HepG2 (cell line): Measurements from ENCODE around the gene TANGO6. TPM values are rescaled to one million over a fixed set of nuclear protein-coding genes. Genes with fewer than 3 reads are reported as not detected.

Experiments
- AGO2 ChIP-seq: fragments of 200-400 bp; formaldehyde crosslinking; optimal IDR thresholded peaks from 2 replicates; pipeline ENCODE3; 2017; ENCODE audit warnings: mild to moderate bottlenecking, low read depth, low read length, moderate library complexity
- BHLHE40 ChIP-seq: IDR thresholded peaks from 2 replicates; pipeline ENCODE4 v1.6.1; 2011; ENCODE audit warnings: low read length, improper control_type of control experiment
- HNF1B ChIP-seq: sonication (generic); formaldehyde crosslinking; IDR thresholded peaks from 2 replicates; pipeline ENCODE4 v1.5.1; 2020; ENCODE audit warnings: mild to moderate bottlenecking, moderate library complexity, missing genetic modification reagents
- HNRNPLL ChIP-seq: fragments of 200-400 bp; formaldehyde crosslinking; IDR thresholded peaks from 2 replicates; pipeline ENCODE4 v1.6.1; 2017; ENCODE audit warnings: mild to moderate bottlenecking, low read depth, low read length; ENCODE audit not compliant: poor library complexity, severe bottlenecking
- HOXA5 ChIP-seq: sonication (generic); formaldehyde crosslinking; IDR thresholded peaks from 2 replicates; pipeline ENCODE4 v1.4.0; 2020; ENCODE audit warnings: missing genetic modification reagents
- JUNB ChIP-seq: sonication (generic); formaldehyde crosslinking; IDR thresholded peaks from 2 replicates; pipeline ENCODE4 v1.8.0; 2022; ENCODE audit warnings: missing genetic modification reagents, mild to moderate bottlenecking, borderline replicate concordance
- KAT8 ChIP-seq: IDR thresholded peaks from 2 replicates; pipeline ENCODE4 v1.6.1; 2016; ENCODE audit warnings: missing genetic modification reagents, missing compliant biosample characterization
- MEIS2 ChIP-seq: sonication (generic); formaldehyde crosslinking; IDR thresholded peaks from 2 replicates; pipeline ENCODE4 v1.9.0; 2021; ENCODE audit warnings: mild to moderate bottlenecking, missing genetic modification reagents
- MLLT10 ChIP-seq: sonication (generic); formaldehyde crosslinking; IDR thresholded peaks from 2 replicates; pipeline ENCODE4 v1.4.0; 2020; ENCODE audit warnings: missing genetic modification reagents
- MZF1 ChIP-seq: sonication (generic); formaldehyde crosslinking; IDR thresholded peaks from 2 replicates; pipeline ENCODE4 v1.8.1; 2023; ENCODE audit warnings: mild to moderate bottlenecking, missing genetic modification reagents, borderline replicate concordance
- PRDM15 ChIP-seq: sonication (generic); formaldehyde crosslinking; IDR thresholded peaks from 2 replicates; pipeline ENCODE4 v1.4.0; 2020; ENCODE audit warnings: missing genetic modification reagents
- SIN3B ChIP-seq: fragments of 150-350 bp; IDR thresholded peaks from 2 replicates; pipeline ENCODE4 v1.6.1; 2014; ENCODE audit warnings: low read length
- SMARCE1 ChIP-seq: fragments of 450-650 bp; IDR thresholded peaks from 2 replicates; pipeline ENCODE4 v1.6.1; 2017; ENCODE audit warnings: borderline replicate concordance
- SNRNP70 ChIP-seq: fragments of 200-400 bp; formaldehyde crosslinking; IDR thresholded peaks from 2 replicates; pipeline ENCODE4 v1.6.1; 2017; ENCODE audit warnings: mild to moderate bottlenecking, low read depth, low read length, moderate library complexity
- SOX5 ChIP-seq: IDR thresholded peaks from 2 replicates; pipeline ENCODE4 v1.6.1; 2016; ENCODE audit warnings: borderline replicate concordance
- TIGD3 ChIP-seq: sonication (generic); formaldehyde crosslinking; IDR thresholded peaks from 2 replicates; pipeline ENCODE4 v1.5.1; 2020; ENCODE audit warnings: mild to moderate bottlenecking, missing genetic modification reagents, borderline replicate concordance
- ZNF18 ChIP-seq: sonication (generic); formaldehyde crosslinking; IDR thresholded peaks from 2 replicates; pipeline ENCODE4 v1.8.0; 2022; ENCODE audit warnings: mild to moderate bottlenecking, missing genetic modification reagents; ENCODE audit not compliant: insufficient replicate concordance
- ZNF326 ChIP-seq: sonication (generic); formaldehyde crosslinking; IDR thresholded peaks from 2 replicates; pipeline ENCODE4 v1.4.0; 2020; ENCODE audit warnings: missing genetic modification reagents, borderline replicate concordance
- ZNF331 ChIP-seq: sonication (generic); formaldehyde crosslinking; IDR thresholded peaks from 2 replicates; pipeline ENCODE4 v1.4.0; 2020; ENCODE audit warnings: missing genetic modification reagents
- ZNF343 ChIP-seq: sonication (generic); formaldehyde crosslinking; IDR thresholded peaks from 2 replicates; pipeline ENCODE4 v1.4.0; 2020; ENCODE audit warnings: mild to moderate bottlenecking, missing genetic modification reagents
- ZNF430 ChIP-seq: sonication (generic); formaldehyde crosslinking; IDR thresholded peaks from 2 replicates; pipeline ENCODE4 v1.9.0; 2021; ENCODE audit warnings: mild to moderate bottlenecking, missing genetic modification reagents
- ZSCAN29 ChIP-seq: sonication (generic); formaldehyde crosslinking; conservative IDR thresholded peaks from 2 replicates; pipeline ENCODE4 v1.4.0; 2020; ENCODE audit warnings: mild to moderate bottlenecking, missing genetic modification reagents
- polyA plus RNA-seq, 8 experiments: library from polyadenylated mRNA; depleted of rRNA in 3 of 8; stranded (reverse) in 7 of 8; unstranded in 1 of 8; fragments of >200 nt; fragmentation: Illumina TruSeq in 4 of 8; extraction: Trizol in 4 of 8; gene quantifications; 2 replicates each; pipeline versions ENCODE4 v1.2.1 to v1.2.3, GENCODE V29; 2011 to 2016; ENCODE audit warnings: low read depth in 4 of 8, missing spikeins in 1 of 8, mixed read lengths in 1 of 8; ENCODE audit not compliant: insufficient read depth in 1 of 8
- total RNA-seq, 5 experiments: library from RNA; depleted of rRNA; stranded (reverse); fragments of >200 nt; fragmentation: Illumina TruSeq; extraction: Trizol; gene quantifications; 2 replicates each; pipeline ENCODE4 v1.2.3, GENCODE V29; 2016; ENCODE audit warnings: low read depth in 1 of 5

TANGO6 gene
- total and polyA plus RNA-seq, 2 of the 13 experiments (the other 11 are each of a cell fraction or from before 2014, with no cell fraction given): 7.2 to 13.3 TPM

GRCh38 chr16:68843482-68844210, at the start of gene TANGO6 (continued):
- TF ChIP-seq SIN3B (no peak), HNF1B (CRISPR knock-in tag) (peak; percentile 26; the same call in 1 of the 2 replicates), MEIS2 (peak; percentile 23; the same call in 1 of the 2 replicates), ZNF343 (CRISPR knock-in tag) (peak; percentile 89), ZNF430 (CRISPR knock-in tag) (peak; percentile 91), SOX5 (peak; percentile 12; the same call in 1 of the 2 replicates), MZF1 (CRISPR knock-in tag) (no peak), ZSCAN29 (0 out of 2 replicates have a peak, but pooled peaks have one; percentile 73), JUNB (CRISPR knock-in tag) (no peak), ZNF326 (CRISPR knock-in tag) (no peak), SMARCE1 (no peak), HNRNPLL (peak; percentile 85), MLLT10 (CRISPR knock-in tag) (no peak), ZNF18 (CRISPR knock-in tag) (no peak), BHLHE40 (peak; percentile 28; the same call in 1 of the 2 replicates), ZNF331 (peak; percentile 82), AGO2 (peak; percentile 52), HOXA5 (CRISPR knock-in tag) (peak; percentile 81), PRDM15 (CRISPR knock-in tag) (no peak), SNRNP70 (no peak), TIGD3 (peak; percentile 12; the same call in 1 of the 2 replicates), KAT8 (CRISPR knock-in tag) (peak; percentile 87)
